ENCODE results near the gene KHDC1. TPM values are rescaled to one million over a fixed set of nuclear protein-coding genes. Genes with fewer than 3 reads are reported as not detected.
"Not testable (repeated sequence)": the region's sequence is repeated elsewhere in the genome, so short reads cannot be mapped to it uniquely, and the experiment has no call there.

KHDC1 gene
- total RNA-seq, 2 experiments from 2014 or later = 6.8 to 7.4 TPM

DNA sequence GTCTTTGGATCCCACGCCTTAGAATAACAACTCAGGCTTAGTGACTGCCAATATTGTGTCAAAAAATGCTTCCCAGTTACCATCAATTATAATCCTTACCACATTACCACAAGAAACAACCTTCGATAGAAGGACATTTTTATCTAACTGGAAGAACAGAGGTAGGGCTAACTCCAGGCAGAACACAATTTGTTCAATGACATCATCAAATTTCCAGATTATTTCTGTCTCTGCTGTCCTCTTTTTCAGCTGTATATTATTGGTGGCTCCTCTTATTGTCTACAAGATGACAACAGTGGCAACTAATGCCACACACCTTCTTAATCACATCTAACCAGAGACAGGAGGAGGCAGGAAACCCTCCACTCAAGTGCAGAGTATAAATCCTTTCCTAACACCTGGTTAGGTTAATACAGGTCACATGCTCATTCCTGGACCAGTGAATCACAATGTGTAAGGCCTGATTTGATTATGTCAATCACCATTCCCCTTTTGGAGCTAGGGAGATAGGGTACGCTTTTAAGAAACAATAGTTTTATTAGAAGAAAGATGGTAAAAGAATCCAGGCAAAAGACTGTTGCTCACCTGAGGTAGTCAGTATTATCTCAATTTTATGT is 55.7 kb downstream of the KHDC1 start:
- DNase-seq = no peak
- ChIA-PET CTCF (no interaction called here), POLR2A (no interaction called here)
- no peaks in the 10 kb centered on the region for H3K9me3 Mint-ChIP-seq (ENCODE audit: insufficient read depth)
- H3K4me3 Mint-ChIP-seq = no peak overlapping the region
- no peaks in the 10 kb centered on the region for H3K4me1 Mint-ChIP-seq (ENCODE audit: low read depth)
- no peaks in the 10 kb centered on the region for H3K27me3 Mint-ChIP-seq (ENCODE audit: low read depth)
- no peak for ATAC-seq
- no peaks in the 10 kb centered on the region for H3K36me3 Mint-ChIP-seq (ENCODE audit: low read depth)
- no peak overlapping the region for H3K27ac Mint-ChIP-seq

DNA sequence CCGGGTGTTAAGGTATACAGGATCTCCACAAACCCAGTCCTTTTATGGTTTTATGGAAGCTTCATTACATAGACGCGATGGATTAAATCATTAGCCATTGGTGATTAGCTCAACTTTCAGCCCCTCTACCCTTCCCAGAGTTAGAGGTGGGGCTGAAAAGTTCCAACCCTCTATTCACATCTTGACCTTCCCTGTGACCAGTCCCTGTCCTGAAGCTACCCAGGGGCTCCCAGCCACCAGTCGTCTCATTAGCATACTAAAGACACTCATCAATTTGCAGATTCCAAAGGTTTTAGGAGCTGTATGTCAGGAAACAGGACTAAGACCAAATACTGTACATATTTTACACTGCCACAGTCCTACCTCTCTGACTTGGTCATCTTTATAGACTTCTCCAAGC is 58.7 kb downstream of the KHDC1 start:
- no peaks in the 10 kb centered on the region for H3K27me3 Mint-ChIP-seq (ENCODE audit: low read depth)
- ChIA-PET CTCF (no interaction called here), POLR2A (no interaction called here)
- DNase-seq (no peak), ATAC-seq (no peak)
- no peak overlapping the region for H3K27ac Mint-ChIP-seq
- no peak overlapping the region for H3K4me3 Mint-ChIP-seq
- no peaks in the 10 kb centered on the region for H3K36me3 Mint-ChIP-seq (ENCODE audit: low read depth)
- no peaks in the 10 kb centered on the region for H3K9me3 Mint-ChIP-seq (ENCODE audit: insufficient read depth)
- no peaks in the 10 kb centered on the region for H3K4me1 Mint-ChIP-seq (ENCODE audit: low read depth)

DNA sequence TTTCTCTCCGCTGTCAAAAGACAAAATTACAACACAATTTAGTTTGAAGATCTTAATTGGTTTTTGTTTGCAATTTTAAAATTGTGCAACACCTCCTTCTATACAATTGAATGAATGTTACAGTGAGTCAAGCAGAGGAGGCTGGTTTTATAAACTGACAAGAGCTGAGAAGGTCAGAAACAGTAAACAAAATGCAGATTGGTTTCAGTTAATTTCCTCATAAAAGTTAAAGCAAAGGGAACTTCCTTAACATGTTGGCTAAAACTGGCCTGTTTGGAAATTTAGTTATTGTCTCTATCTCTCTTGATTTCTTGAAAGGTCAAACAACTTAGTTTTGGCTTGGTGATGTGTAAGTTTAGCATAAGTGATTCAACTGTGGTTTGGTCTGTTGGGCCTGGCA is 59.9 kb downstream of the KHDC1 start:
- CTCF ChIA-PET = no interaction called here
- Mint-ChIP-seq H3K27ac (no peak overlapping the region), H3K27me3 (ENCODE audit: low read depth) (no peaks in the 10 kb centered on the region), H3K9me3 (ENCODE audit: insufficient read depth) (no peaks in the 10 kb centered on the region), H3K4me1 (ENCODE audit: low read depth) (no peaks in the 10 kb centered on the region), H3K36me3 (ENCODE audit: low read depth) (no peaks in the 10 kb centered on the region), H3K4me3 (no peak overlapping the region)
- POLR2A ChIA-PET = no interaction called here
- DNase-seq = no peak
- ATAC-seq = no peak

DNA sequence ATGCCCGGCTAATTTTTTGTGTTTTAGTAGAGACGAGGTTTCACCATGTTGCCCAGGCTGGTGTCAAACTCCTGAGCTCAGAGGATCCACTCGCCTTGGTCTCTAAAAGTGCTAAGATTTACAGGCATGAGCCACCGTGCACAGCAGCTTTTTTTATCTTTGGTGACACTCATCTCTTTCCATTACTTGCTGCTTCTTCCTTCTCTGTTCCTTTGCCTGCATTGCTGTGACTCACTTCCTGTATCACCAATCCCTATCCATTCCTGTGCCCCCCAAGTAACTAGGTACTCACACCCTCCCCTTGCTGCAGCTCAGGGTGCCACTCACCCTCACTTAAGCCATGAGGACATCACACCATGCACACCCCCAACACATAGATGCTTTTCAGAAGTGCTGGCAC is 62.3 kb downstream of the KHDC1 start:
- no peaks in the 10 kb centered on the region for H3K4me1 Mint-ChIP-seq (ENCODE audit: low read depth)
- no peaks in the 10 kb centered on the region for H3K36me3 Mint-ChIP-seq (ENCODE audit: low read depth)
- POLR2A ChIA-PET = interaction anchor here (0.9 kb wide), 1 partner anchor 31 kb away, joined by 3 read pairs; no protein-coding TSS in a partner anchor
- no peak overlapping the region for H3K4me3 Mint-ChIP-seq
- no peak overlapping the region for H3K27ac Mint-ChIP-seq
- ATAC-seq = no peak
- H3K9me3 Mint-ChIP-seq (ENCODE audit: insufficient read depth) = no peaks in the 10 kb centered on the region
- CTCF ChIA-PET = no interaction called here
- H3K27me3 Mint-ChIP-seq (ENCODE audit: low read depth) = no peaks in the 10 kb centered on the region
- no peak for DNase-seq

DNA sequence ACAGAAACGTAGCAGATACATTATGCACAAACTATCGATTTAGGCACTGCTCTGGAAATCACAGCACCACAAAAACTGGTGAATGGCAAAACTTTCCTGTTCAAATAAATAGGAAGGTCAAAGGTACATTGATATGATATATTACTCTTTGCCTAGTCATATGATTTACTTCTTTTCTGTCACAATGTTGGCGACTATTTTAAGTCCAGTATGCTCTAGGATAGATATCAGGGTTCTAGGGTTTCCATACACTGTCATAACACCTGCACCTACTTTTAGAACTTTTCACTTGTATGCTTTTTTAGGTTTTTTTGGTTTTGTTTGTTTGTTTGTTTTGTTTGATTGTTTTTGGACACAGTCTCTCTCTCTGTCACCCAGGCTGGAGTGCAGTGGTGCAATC is 62.7 kb downstream of the KHDC1 start:
- no peak overlapping the region for H3K4me3 Mint-ChIP-seq
- H3K27ac Mint-ChIP-seq = no peak overlapping the region
- H3K4me1 Mint-ChIP-seq (ENCODE audit: low read depth) = no peaks in the 10 kb centered on the region
- ChIA-PET POLR2A (no interaction called here), CTCF (no interaction called here)
- ATAC-seq (no peak), DNase-seq (no peak)
- H3K36me3 Mint-ChIP-seq (ENCODE audit: low read depth) = peaks cover under 1% of the 10 kb centered on the region
- no peaks in the 10 kb centered on the region for H3K9me3 Mint-ChIP-seq (ENCODE audit: insufficient read depth)
- no peaks in the 10 kb centered on the region for H3K27me3 Mint-ChIP-seq (ENCODE audit: low read depth)

DNA sequence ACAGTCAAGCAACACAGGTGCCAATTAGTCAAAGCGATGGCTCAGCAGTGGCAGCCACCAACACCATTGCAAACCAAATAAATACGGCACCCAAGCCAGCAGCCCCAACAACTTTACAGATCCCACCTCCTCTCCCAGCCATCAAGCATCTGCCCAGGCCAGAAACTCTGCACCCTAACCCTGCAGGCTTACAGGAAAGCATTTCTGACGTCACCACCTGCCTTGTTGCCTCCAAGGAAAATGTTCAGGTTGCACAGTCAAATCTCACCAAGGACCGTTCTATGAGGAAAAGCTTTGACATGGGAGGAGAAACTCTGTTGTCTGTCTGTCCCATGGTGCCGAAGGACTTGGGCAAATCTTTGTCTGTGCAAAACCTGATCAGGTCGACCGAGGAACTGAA is 68.3 kb downstream of the KHDC1 start:
- no peak overlapping the region for H3K4me3 Mint-ChIP-seq
- no peaks in the 10 kb centered on the region for H3K4me1 Mint-ChIP-seq (ENCODE audit: low read depth)
- H3K36me3 Mint-ChIP-seq (ENCODE audit: low read depth) = peaks cover 8% of the 10 kb centered on the region
- ATAC-seq (no peak), DNase-seq (no peak)
- CTCF ChIA-PET = no interaction called here
- H3K9me3 Mint-ChIP-seq (ENCODE audit: insufficient read depth) = no peaks in the 10 kb centered on the region
- POLR2A ChIA-PET = no interaction called here
- no peaks in the 10 kb centered on the region for H3K27me3 Mint-ChIP-seq (ENCODE audit: low read depth)
- no peak overlapping the region for H3K27ac Mint-ChIP-seq

DNA sequence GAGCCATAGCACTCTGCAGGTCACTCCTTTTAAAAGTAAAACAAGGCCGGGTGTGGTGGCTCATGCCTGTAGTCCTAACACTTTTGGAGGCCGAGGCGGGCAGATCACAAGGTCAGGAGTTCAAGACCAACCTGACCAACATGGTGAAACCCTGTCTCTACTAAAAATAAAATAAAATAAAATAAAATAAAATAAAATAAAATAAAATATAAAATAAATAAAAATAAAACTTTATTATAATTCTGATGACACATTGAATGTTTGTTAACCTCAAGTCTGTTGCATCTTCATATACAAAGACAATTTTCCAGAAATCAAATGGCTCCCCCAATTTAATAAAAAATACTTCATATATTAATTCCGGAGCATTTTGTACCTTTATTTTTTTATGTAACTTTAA is 69.7 kb downstream of the KHDC1 start:
- ATAC-seq; POLR2A ChIA-PET; DNase-seq; H3K9me3 Mint-ChIP-seq (ENCODE audit: insufficient read depth); CTCF ChIA-PET; H3K27me3 Mint-ChIP-seq (ENCODE audit: low read depth); H3K36me3 Mint-ChIP-seq (ENCODE audit: low read depth); H3K27ac Mint-ChIP-seq; H3K4me3 Mint-ChIP-seq; H3K4me1 Mint-ChIP-seq (ENCODE audit: low read depth): not testable (repeated sequence)

Other genes with a start within 250 kb of the KHDC1 start
- not detected for gene KHDC1L, start 37.7 kb downstream of the KHDC1 start, total RNA-seq
- not detected for gene DPPA5, start 91.1 kb upstream of the KHDC1 start, total RNA-seq
- gene KHDC3L, start 99.5 kb upstream of the KHDC1 start, total RNA-seq = not detected
- gene OOEP, start 106.7 kb upstream of the KHDC1 start, total RNA-seq = under 1 TPM; 0.52 to 0.87 TPM
- gene DDX43, start 131.6 kb upstream of the KHDC1 start, total RNA-seq = 1 to 10 TPM in 1 of 2 experiments, under 1 TPM in 1; 0.66 to 1.2 TPM
- gene CGAS, start 189.1 kb upstream of the KHDC1 start, total RNA-seq = 10 to 100 TPM; 32.4 to 33.1 TPM
- gene MTO1, start 198.5 kb upstream of the KHDC1 start, total RNA-seq = 10 to 100 TPM; 51.7 to 54.3 TPM